K562 (cell line): Measurements from ENCODE around the gene SERINC3. TPM values are rescaled to one million over a fixed set of nuclear protein-coding genes. Genes with fewer than 3 reads are reported as not detected.

Experiments
- CBFA2T3 ChIP-seq: fragments of 450-650 bp; IDR thresholded peaks from 2 replicates; pipeline ENCODE4 v1.6.1; 2017
- E2F1 ChIP-seq: sonication (generic); formaldehyde crosslinking; IDR thresholded peaks from 2 replicates; pipeline ENCODE4 v1.8.1; 2023; ENCODE audit warnings: mild to moderate bottlenecking, missing genetic modification reagents, moderate library complexity
- ESRRB ChIP-seq: fragments of 250-450 bp; sonication (Bioruptor Pico); IDR thresholded peaks from 2 replicates; pipeline ENCODE4 v1.5.0; 2020; ENCODE audit warnings: mild to moderate bottlenecking, moderate library complexity, borderline replicate concordance
- FOXM1 ChIP-seq, 2 experiments: fragments of 450-650 bp in 1 of 2; sonication (generic) in 1 of 2; formaldehyde crosslinking in 1 of 2; IDR thresholded peaks; 2 replicates each; pipeline versions ENCODE4 v1.6.1 to v1.9.0; 2017 to 2022; ENCODE audit warnings: low read depth in 2 of 2, mild to moderate bottlenecking in 2 of 2, missing genetic modification reagents in 1 of 2, moderate library complexity in 1 of 2
- IRF9 ChIP-seq: fragments of 450-650 bp; IDR thresholded peaks from 2 replicates; pipeline ENCODE4 v1.6.1; 2016; ENCODE audit warnings: missing biosample characterization, missing genetic modification characterization
- MLX ChIP-seq, 2 experiments: fragments of 450-650 bp in 1 of 2; sonication (generic) in 1 of 2; formaldehyde crosslinking; conservative IDR thresholded peaks; 2 replicates each; pipeline versions ENCODE4 v1.4.0 to v1.8.1; 2020 to 2022; ENCODE audit warnings: mild to moderate bottlenecking in 1 of 2, missing genetic modification reagents in 1 of 2
- NBN ChIP-seq: fragments of 450-650 bp; IDR thresholded peaks from 2 replicates; pipeline ENCODE4 v1.6.1; 2016; ENCODE audit warnings: low read depth, mild to moderate bottlenecking
- NFE2 ChIP-seq: IDR thresholded peaks from 2 replicates; pipeline ENCODE4 v1.6.1; 2014; ENCODE audit warnings: antibody characterized with exemption, low read depth
- NFYB ChIP-seq: IDR thresholded peaks from 2 replicates; pipeline ENCODE4 v1.6.1; 2011; ENCODE audit warnings: mild to moderate bottlenecking, moderate library complexity; ENCODE audit not compliant: insufficient read length; ENCODE audit errors: extremely low read depth
- SREBF1 ChIP-seq: fragments of 150-350 bp; IDR thresholded peaks from 2 replicates; pipeline ENCODE4 v1.6.1; 2014; ENCODE audit warnings: antibody characterized with exemption, low read depth, low read length, borderline replicate concordance
- THRB ChIP-seq: fragments of 450-650 bp; formaldehyde crosslinking; conservative IDR thresholded peaks from 2 replicates; pipeline ENCODE4 v1.4.0; 2022; ENCODE audit warnings: mild to moderate bottlenecking, missing genetic modification characterization
- TRIM24 ChIP-seq, 2 experiments: fragments of 450-650 bp; IDR thresholded peaks; 2 replicates each; pipeline ENCODE4 v1.6.1; 2016
- polyA plus RNA-seq, 8 experiments: library from polyadenylated mRNA; depleted of rRNA in 4 of 8; stranded (reverse) in 5 of 8; unstranded in 3 of 8; fragments of >200 nt; fragmentation: Nextera tagmentation in 2 of 8; fragmentation: Illumina TruSeq in 1 of 8; extraction: Ambion mirVana in 2 of 8; extraction: Trizol in 1 of 8; gene quantifications; 2 replicates each; pipeline versions ENCODE4 v1.2.1 to v1.2.3, GENCODE V29; 2011 to 2014; ENCODE audit warnings: inconsistent platforms in 1 of 8, missing spikeins in 1 of 8
- total RNA-seq, 7 experiments: library from RNA; depleted of rRNA in 6 of 7; stranded (reverse); fragments of >200 nt in 6 of 7; fragmentation: Illumina TruSeq in 2 of 7; extraction: Trizol in 2 of 7; gene quantifications; 2 replicates each; pipeline versions ENCODE4 v1.2.1 to v1.2.3, GENCODE V29; 2011 to 2021; ENCODE audit warnings: low replicate concordance in 1 of 7

Gene SERINC3
- total and polyA plus RNA-seq, 9 of the 15 experiments (the other 6 are each of a cell fraction or from before 2014, with no cell fraction given), result 24.7 to 107 (median 48.8) TPM

GRCh38 chr20:44479643-44480042 is 42.2 kb downstream of the SERINC3 start (continued):
- TF ChIP-seq THRB, result no peak
- no peak for TF ChIP-seq IRF9 (tag)
- TF ChIP-seq MLX (CRISPR knock-in tag; conservative IDR thresholded peaks at IDR 0.05), result no peak
- no peak for TF ChIP-seq FOXM1 (IDR thresholded peaks at IDR 0.05; ENCODE audit: low read depth)
- no peak for TF ChIP-seq FOXM1 (CRISPR knock-in tag; IDR thresholded peaks at IDR 0.05; ENCODE audit: low read depth)
- TF ChIP-seq CBFA2T3, result no peak
- no peak for TF ChIP-seq NFYB
- TF ChIP-seq NBN, result no peak
- TF ChIP-seq TRIM24 (IDR thresholded peaks at IDR 0.05), result no peak
- TF ChIP-seq ESRRB (CRISPR knock-in tag), result no peak
- no peak for TF ChIP-seq NFE2
- TF ChIP-seq SREBF1, result no peak
- TF ChIP-seq E2F1 (CRISPR knock-in tag), result no peak
- TF ChIP-seq, all 486 proteins: peak for 0
